HEK293 (cell line): ENCODE measurements around the gene PPCDC.

Source experiments
- GFI1B ChIP-seq: fragments of 450-650 bp; formaldehyde crosslinking; IDR thresholded peaks from 2 replicates; pipeline ENCODE4 v1.5.1; 2016; ENCODE audit warnings: missing biosample characterization, missing genetic modification characterization
- GLI4 ChIP-seq: fragments of 450-650 bp; formaldehyde crosslinking; IDR thresholded peaks from 2 replicates; pipeline ENCODE4 v1.5.1; 2016; ENCODE audit warnings: missing biosample characterization, missing genetic modification characterization
- HOXA7 ChIP-seq: sonication (generic); formaldehyde crosslinking; IDR thresholded peaks from 2 replicates; pipeline ENCODE4 v1.8.1; 2022; ENCODE audit warnings: missing genetic modification reagents, borderline replicate concordance
- IKZF3 ChIP-seq: fragments of 450-650 bp; IDR thresholded peaks from 2 replicates; pipeline ENCODE4 v1.5.0; 2018; ENCODE audit warnings: missing biosample characterization, mild to moderate bottlenecking, missing genetic modification characterization, moderate library complexity
- MZF1 ChIP-seq: fragments of 450-650 bp; formaldehyde crosslinking; IDR thresholded peaks from 2 replicates; pipeline ENCODE4 v1.5.1; 2017; ENCODE audit warnings: missing biosample characterization, missing genetic modification characterization, borderline replicate concordance
- PRDM1 ChIP-seq: fragments of 450-650 bp; formaldehyde crosslinking; IDR thresholded peaks from 2 replicates; pipeline ENCODE4; 2016; ENCODE audit warnings: missing biosample characterization, missing genetic modification characterization
- SP7 ChIP-seq: fragments of 450-650 bp; formaldehyde crosslinking; IDR thresholded peaks from 2 replicates; pipeline ENCODE4 v1.5.1; 2016; ENCODE audit warnings: missing biosample characterization, missing genetic modification characterization
- ZBTB8A ChIP-seq: fragments of 450-650 bp; formaldehyde crosslinking; IDR thresholded peaks from 2 replicates; pipeline ENCODE4 v1.5.1; 2016; ENCODE audit warnings: missing biosample characterization, missing genetic modification characterization
- ZIC2 ChIP-seq: fragments of 450-650 bp; formaldehyde crosslinking; IDR thresholded peaks from 2 replicates; pipeline ENCODE4 v1.5.1; 2016; ENCODE audit warnings: missing biosample characterization, missing genetic modification characterization
- ZNF10 ChIP-seq: fragments of 450-650 bp; formaldehyde crosslinking; IDR thresholded peaks from 2 replicates; pipeline ENCODE4 v1.5.1; 2017; ENCODE audit warnings: missing biosample characterization, missing genetic modification characterization
- ZNF112 ChIP-seq: fragments of 450-650 bp; formaldehyde crosslinking; IDR thresholded peaks from 2 replicates; pipeline ENCODE4 v1.5.0; 2017; ENCODE audit warnings: missing biosample characterization, missing genetic modification characterization
- ZNF133 ChIP-seq: fragments of 450-650 bp; formaldehyde crosslinking; IDR thresholded peaks from 2 replicates; pipeline ENCODE4 v1.5.1; 2016; ENCODE audit warnings: missing biosample characterization, missing genetic modification characterization
- ZNF138 ChIP-seq: fragments of 450-650 bp; formaldehyde crosslinking; IDR thresholded peaks from 2 replicates; pipeline ENCODE4 v1.5.1; 2016; ENCODE audit warnings: missing biosample characterization, missing genetic modification characterization, borderline replicate concordance
- ZNF157 ChIP-seq: fragments of 450-650 bp; formaldehyde crosslinking; IDR thresholded peaks from 2 replicates; pipeline ENCODE4 v1.5.1; 2016; ENCODE audit warnings: missing biosample characterization, missing genetic modification characterization
- ZNF169 ChIP-seq: fragments of 450-650 bp; formaldehyde crosslinking; IDR thresholded peaks from 2 replicates; pipeline ENCODE4 v1.5.1; 2016; ENCODE audit warnings: missing biosample characterization, missing genetic modification characterization
- ZNF211 ChIP-seq: fragments of 450-650 bp; formaldehyde crosslinking; IDR thresholded peaks from 2 replicates; pipeline ENCODE4 v1.5.1; 2016; ENCODE audit warnings: low read depth, missing biosample characterization, missing genetic modification characterization
- ZNF24 ChIP-seq: fragments of 450-650 bp; formaldehyde crosslinking; IDR thresholded peaks from 2 replicates; pipeline ENCODE4 v1.5.1; 2016; ENCODE audit warnings: missing biosample characterization, missing genetic modification characterization
- ZNF266 ChIP-seq: fragments of 450-650 bp; formaldehyde crosslinking; IDR thresholded peaks from 2 replicates; pipeline ENCODE4 v1.5.1; 2016; ENCODE audit warnings: missing biosample characterization, missing genetic modification characterization, low read depth
- ZNF280D ChIP-seq: fragments of 450-650 bp; formaldehyde crosslinking; IDR thresholded peaks from 2 replicates; pipeline ENCODE4 v1.5.1; 2016; ENCODE audit warnings: missing biosample characterization, missing genetic modification characterization
- ZNF292 ChIP-seq: fragments of 450-650 bp; formaldehyde crosslinking; IDR thresholded peaks from 2 replicates; pipeline ENCODE4 v1.5.1; 2016; ENCODE audit warnings: low read depth, missing biosample characterization, missing genetic modification characterization, borderline replicate concordance
- ZNF366 ChIP-seq: fragments of 450-650 bp; formaldehyde crosslinking; conservative IDR thresholded peaks from 2 replicates; pipeline ENCODE4 v1.5.1; 2016; ENCODE audit warnings: missing biosample characterization, missing genetic modification characterization
- ZNF514 ChIP-seq: fragments of 450-650 bp; formaldehyde crosslinking; IDR thresholded peaks from 2 replicates; pipeline ENCODE4 v1.5.1; 2016; ENCODE audit warnings: missing biosample characterization, missing genetic modification characterization
- ZNF549 ChIP-seq: fragments of 450-650 bp; IDR thresholded peaks from 2 replicates; pipeline ENCODE4 v1.5.1; 2018; ENCODE audit warnings: missing biosample characterization, missing genetic modification characterization, mild to moderate bottlenecking, inconsistent platforms, moderate library complexity
- ZNF621 ChIP-seq: fragments of 450-650 bp; formaldehyde crosslinking; IDR thresholded peaks from 2 replicates; pipeline ENCODE4 v1.5.1; 2017; ENCODE audit warnings: missing biosample characterization, missing genetic modification characterization
- ZNF654 ChIP-seq: fragments of 450-650 bp; formaldehyde crosslinking; IDR thresholded peaks from 2 replicates; pipeline ENCODE4 v1.5.1; 2016; ENCODE audit warnings: low read depth, missing biosample characterization, missing genetic modification characterization
- ZNF658 ChIP-seq: fragments of 450-650 bp; formaldehyde crosslinking; IDR thresholded peaks from 2 replicates; pipeline ENCODE4; 2016; ENCODE audit warnings: missing biosample characterization, missing genetic modification characterization
- ZNF776 ChIP-seq: fragments of 450-650 bp; formaldehyde crosslinking; IDR thresholded peaks from 2 replicates; pipeline ENCODE4 v1.5.0; 2017; ENCODE audit warnings: missing biosample characterization, missing genetic modification characterization, borderline replicate concordance
- ZNF777 ChIP-seq: fragments of 450-650 bp; formaldehyde crosslinking; IDR thresholded peaks from 2 replicates; pipeline ENCODE4 v1.5.1; 2017; ENCODE audit warnings: missing biosample characterization, missing genetic modification characterization, borderline replicate concordance
- ZNF830 ChIP-seq: fragments of 450-650 bp; IDR thresholded peaks from 2 replicates; pipeline ENCODE4 v1.5.0; 2018; ENCODE audit warnings: missing biosample characterization, missing genetic modification characterization, low read depth, mild to moderate bottlenecking, moderate library complexity
- ZNF837 ChIP-seq: fragments of 450-650 bp; formaldehyde crosslinking; IDR thresholded peaks from 2 replicates; pipeline ENCODE4 v1.5.1; 2016; ENCODE audit warnings: missing biosample characterization, missing genetic modification characterization
- TF ChIP-seq, protein P1 (sequence below): fragments of 450-650 bp; formaldehyde crosslinking; IDR thresholded peaks from 2 replicates; pipeline ENCODE4 v1.5.1; 2016; ENCODE audit warnings: missing biosample characterization, missing genetic modification characterization
- TF ChIP-seq, protein P2 (sequence below): fragments of 450-650 bp; formaldehyde crosslinking; IDR thresholded peaks from 2 replicates; pipeline ENCODE4 v1.5.1; 2016; ENCODE audit warnings: missing biosample characterization, missing genetic modification characterization
- TF ChIP-seq, protein P3 (sequence below): IDR thresholded peaks from 2 replicates; pipeline ENCODE4 v1.6.1; 2011; ENCODE audit warnings: mild to moderate bottlenecking, low read depth, low read length, borderline replicate concordance
- TF ChIP-seq, protein P4 (sequence below): fragments of 450-650 bp; IDR thresholded peaks from 2 replicates; pipeline ENCODE4 v1.5.1; 2018; ENCODE audit warnings: missing biosample characterization, missing genetic modification characterization

The PPCDC gene

GRCh38 chr15:75023181-75023871 lies at the start of gene PPCDC (continued):
- TF ChIP-seq ZNF24 (tag by site-specific recombination) (peak; percentile 90), ZNF133 (tag by site-specific recombination) (no peak), ZNF830 (tag by site-specific recombination) (no peak), ZNF169 (tag by site-specific recombination) (no peak), ZNF549 (tag by site-specific recombination) (no peak), ZNF157 (tag by site-specific recombination) (no peak), MZF1 (tag by site-specific recombination) (peak; percentile 38; the same call in 1 of the 2 replicates), ZNF621 (tag by site-specific recombination) (no peak), ZNF777 (tag by site-specific recombination) (no peak), ZNF837 (tag by site-specific recombination) (no peak), GFI1B (tag by site-specific recombination) (no peak), ZNF138 (no peak), HOXA7 (CRISPR knock-in tag) (no peak), ZNF658 (tag by site-specific recombination) (no peak), ZNF266 (tag by site-specific recombination) (no peak), ZNF10 (peak; percentile 99), ZNF654 (no peak), ZNF280D (tag by site-specific recombination) (peak; percentile 69; the same call in 1 of the 2 replicates), ZBTB8A (tag by site-specific recombination) (peak; percentile 54), PRDM1 (tag by site-specific recombination) (no peak), ZNF514 (tag by site-specific recombination) (no peak), IKZF3 (tag by site-specific recombination) (no peak), ZNF112 (tag by site-specific recombination) (no peak), ZNF211 (tag by site-specific recombination) (no peak), ZIC2 (peak; percentile 35; the same call in 1 of the 2 replicates), SP7 (tag by site-specific recombination) (peak; percentile 94), ZNF292 (tag by site-specific recombination) (no peak), ZNF776 (no peak), GLI4 (tag by site-specific recombination) (peak; percentile 91; the same call in 1 of the 2 replicates), ZNF366 (tag by site-specific recombination) (no peak)
- TF ChIP-seq, protein P1, sequence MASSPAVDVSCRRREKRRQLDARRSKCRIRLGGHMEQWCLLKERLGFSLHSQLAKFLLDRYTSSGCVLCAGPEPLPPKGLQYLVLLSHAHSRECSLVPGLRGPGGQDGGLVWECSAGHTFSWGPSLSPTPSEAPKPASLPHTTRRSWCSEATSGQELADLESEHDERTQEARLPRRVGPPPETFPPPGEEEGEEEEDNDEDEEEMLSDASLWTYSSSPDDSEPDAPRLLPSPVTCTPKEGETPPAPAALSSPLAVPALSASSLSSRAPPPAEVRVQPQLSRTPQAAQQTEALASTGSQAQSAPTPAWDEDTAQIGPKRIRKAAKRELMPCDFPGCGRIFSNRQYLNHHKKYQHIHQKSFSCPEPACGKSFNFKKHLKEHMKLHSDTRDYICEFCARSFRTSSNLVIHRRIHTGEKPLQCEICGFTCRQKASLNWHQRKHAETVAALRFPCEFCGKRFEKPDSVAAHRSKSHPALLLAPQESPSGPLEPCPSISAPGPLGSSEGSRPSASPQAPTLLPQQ (tag by site-specific recombination) = peak; percentile 95
- TF ChIP-seq, protein P2, sequence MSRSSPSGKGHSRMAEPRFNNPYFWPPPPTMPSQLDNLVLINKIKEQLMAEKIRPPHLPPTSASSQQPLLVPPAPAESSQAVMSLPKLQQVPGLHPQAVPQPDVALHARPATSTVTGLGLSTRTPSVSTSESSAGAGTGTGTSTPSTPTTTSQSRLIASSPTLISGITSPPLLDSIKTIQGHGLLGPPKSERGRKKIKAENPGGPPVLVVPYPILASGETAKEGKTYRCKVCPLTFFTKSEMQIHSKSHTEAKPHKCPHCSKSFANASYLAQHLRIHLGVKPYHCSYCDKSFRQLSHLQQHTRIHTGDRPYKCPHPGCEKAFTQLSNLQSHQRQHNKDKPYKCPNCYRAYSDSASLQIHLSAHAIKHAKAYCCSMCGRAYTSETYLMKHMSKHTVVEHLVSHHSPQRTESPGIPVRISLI (tag by site-specific recombination) = no peak; the same call in 1 of the 2 replicates
- TF ChIP-seq, protein P3, sequence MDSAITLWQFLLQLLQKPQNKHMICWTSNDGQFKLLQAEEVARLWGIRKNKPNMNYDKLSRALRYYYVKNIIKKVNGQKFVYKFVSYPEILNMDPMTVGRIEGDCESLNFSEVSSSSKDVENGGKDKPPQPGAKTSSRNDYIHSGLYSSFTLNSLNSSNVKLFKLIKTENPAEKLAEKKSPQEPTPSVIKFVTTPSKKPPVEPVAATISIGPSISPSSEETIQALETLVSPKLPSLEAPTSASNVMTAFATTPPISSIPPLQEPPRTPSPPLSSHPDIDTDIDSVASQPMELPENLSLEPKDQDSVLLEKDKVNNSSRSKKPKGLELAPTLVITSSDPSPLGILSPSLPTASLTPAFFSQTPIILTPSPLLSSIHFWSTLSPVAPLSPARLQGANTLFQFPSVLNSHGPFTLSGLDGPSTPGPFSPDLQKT = no peak
- TF ChIP-seq, protein P4, sequence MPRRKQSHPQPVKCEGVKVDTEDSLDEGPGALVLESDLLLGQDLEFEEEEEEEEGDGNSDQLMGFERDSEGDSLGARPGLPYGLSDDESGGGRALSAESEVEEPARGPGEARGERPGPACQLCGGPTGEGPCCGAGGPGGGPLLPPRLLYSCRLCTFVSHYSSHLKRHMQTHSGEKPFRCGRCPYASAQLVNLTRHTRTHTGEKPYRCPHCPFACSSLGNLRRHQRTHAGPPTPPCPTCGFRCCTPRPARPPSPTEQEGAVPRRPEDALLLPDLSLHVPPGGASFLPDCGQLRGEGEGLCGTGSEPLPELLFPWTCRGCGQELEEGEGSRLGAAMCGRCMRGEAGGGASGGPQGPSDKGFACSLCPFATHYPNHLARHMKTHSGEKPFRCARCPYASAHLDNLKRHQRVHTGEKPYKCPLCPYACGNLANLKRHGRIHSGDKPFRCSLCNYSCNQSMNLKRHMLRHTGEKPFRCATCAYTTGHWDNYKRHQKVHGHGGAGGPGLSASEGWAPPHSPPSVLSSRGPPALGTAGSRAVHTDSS = no peak
